ENCODE data around the gene LRCH1. TPM values are rescaled to one million over a fixed set of nuclear protein-coding genes. Genes with fewer than 3 reads are reported as not detected.
A peak's percentile ranks its signal among the peaks of the same experiment; 100 is the strongest.

The LRCH1 gene
- total RNA-seq, 1 donor from 2014 or later = 22.0 TPM

DNA sequence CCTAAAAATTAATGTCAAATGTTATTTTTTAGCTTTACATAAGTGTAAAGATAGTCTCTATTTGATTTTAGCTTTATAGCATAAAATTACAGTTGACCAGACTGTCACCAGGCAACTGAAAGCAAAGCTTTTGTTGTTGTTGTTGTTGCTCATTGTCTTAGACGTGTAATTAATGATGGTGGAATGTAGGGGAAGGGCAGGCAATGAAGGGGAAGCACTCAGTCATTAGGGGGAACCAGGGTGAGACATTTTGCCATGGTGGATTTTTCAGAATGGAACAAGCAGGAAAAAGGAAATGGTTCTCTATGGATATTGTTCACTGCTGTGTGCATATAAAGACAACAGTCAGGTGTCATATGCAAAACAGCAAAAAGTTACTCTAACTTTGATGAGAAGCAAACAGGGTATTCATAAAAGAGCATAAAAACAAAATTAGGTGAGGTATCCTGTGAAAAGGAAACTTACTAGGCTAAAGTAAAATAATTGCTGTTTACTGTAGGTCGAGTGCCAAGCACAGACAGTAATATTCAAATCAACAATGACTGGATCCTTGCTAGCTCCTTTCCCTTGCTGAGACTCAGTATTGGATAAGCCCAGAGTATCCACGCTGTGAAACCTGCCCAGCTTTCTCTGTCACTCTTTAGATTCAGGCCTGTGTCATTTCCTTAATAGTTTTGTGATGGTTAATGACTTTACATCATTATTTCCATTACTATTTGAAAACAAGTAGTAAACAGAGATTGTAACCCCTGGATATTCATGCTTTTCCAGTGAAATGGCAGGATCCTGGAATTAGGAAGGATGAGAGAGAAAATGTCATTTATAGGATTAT, 110.5 kb downstream of the LRCH1 start:
- peak; percentile 69 for DNase-seq (ENCODE audit: low read depth)

DNA sequence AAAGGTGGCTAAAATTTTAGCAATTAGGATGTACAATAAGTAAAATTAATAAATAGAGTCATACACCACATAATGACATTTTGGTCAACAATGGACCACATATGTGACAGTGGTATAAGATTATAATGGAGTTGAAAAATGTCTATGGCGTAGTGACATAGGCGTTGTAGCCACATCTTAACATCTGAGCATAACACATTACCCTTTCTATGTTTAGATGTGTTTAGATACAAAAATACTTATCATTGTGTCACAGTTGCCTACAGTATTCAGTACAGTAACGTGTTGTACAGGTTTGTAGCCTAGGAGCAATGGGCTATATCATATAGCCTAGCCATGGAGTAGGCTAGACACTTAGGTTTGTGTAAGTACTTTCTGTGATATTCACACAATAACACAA, 111.2 kb downstream of the LRCH1 start:
- DNase-seq (ENCODE audit: low read depth) = no peak

DNA sequence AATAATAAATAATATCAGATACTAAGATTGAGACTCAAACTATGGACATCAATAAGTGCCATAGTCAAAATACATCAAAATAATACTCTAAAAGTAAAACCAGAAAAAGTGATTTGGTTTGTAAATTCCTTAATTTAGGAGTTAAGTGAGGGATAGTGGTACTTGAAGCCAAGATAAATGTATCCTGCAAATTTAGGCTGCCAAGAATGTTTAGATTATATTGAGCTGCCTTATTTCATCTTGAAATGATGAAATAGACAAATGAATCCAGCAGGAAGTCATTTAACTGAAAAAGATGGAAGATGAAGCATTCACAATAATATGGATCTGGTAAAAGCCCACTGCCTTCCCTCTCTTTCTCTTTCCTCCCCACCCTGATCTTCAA, 112.3 kb downstream of the LRCH1 start:
- DNase-seq (ENCODE audit: low read depth) = no peak

DNA sequence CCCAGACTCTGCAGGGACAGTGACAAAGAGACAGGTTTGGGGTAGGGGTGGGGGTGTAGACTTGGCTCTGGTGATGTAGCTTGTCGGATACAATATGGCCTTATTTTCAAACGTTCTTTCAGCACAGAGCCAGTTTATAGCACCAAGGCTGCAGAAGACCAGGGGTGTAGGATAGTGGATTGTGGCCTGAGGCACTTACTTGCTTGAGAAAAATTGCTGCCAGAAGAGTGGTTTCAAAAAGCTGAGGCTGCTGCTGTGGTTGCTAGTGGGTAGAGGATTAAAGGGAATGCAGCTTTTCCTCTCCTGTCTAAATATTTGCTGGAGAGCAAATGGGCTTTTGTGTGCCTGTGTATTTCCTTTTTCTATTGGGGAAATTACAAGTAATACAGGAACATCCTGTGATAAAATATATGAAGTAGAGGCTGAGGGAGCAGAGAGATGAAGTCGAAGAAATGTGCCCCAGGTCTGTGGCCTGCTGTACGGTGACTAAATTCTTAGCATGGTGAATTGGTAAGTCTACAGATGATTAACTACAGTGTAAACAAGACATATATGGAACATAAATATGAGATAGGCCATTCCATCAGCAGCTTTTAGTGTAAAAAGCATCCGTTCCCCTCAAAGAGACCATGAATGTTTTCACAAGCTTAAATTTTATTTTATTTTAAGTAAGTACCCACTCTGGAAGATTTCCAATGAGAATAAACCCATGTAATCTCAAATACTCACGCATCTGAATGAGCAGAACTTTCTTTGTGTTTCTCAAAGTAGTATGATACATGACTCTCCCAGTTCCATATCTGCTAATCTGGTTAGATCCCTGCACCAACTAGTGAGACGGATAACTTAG, 112.9 kb downstream of the LRCH1 start:
- peak; percentile 59 for DNase-seq (ENCODE audit: low read depth)

DNA sequence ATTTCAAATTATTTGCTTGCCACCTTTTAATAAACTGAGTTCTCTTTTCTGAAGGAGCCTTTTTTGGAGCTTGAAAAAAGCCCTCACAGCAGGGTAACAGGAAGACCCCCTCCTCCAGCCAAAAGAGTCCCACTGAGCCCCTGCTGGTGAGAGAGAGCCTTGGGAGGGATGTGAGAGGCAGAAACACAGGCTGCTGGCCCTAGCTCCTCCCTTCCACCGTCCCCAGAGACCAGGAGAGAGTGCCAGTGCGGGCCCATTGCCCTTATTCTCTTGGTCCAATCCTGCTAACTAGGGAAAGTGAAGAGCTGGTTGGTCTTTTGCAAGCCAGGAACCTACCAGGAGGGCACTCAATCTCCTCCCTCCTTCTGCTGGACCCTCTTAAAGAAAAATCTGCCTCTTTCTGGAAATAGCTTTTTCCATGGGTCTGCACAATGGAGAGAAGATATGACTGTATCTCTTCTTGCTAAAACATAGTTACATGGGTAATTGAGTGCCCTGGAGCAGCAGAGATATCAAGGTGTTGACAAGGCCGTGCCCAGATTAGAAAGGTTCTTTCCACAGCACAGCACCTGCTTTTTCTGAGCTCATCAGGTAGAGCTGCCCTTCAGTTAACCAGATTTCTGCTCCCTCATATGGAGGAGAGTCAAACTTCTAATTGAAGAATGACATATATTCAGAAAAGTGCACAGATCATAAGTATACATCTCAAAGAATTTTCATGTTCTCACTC, 113.9 kb downstream of the LRCH1 start:
- no peak for DNase-seq (ENCODE audit: low read depth)

DNA sequence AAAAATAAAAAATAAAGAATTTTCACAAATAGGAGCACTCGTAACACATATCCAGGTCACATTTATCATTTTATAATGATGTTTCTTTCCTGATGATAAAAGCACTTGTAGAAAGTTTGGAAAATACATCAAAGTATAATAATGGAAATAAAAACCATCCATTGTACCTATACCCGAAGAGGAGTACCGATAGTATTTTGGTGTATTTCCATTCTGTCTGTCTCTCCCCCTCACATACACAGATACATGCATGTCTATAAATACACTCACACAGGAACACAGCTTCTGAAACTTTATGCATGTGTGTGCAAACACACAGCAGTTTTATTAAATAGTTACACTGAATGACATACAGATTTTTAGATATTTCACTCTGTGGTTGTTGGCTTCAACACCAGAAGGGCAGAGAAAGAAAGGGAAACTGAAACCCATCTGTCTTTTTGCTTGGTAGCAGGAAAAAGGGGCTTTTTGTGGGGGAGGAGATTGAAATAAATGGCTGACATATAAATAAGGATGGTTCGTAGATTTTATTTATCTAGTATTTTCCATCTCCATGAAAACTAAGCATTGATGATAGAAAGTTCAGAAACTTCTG, 114.8 kb downstream of the LRCH1 start:
- no peak for DNase-seq (ENCODE audit: low read depth)

DNA sequence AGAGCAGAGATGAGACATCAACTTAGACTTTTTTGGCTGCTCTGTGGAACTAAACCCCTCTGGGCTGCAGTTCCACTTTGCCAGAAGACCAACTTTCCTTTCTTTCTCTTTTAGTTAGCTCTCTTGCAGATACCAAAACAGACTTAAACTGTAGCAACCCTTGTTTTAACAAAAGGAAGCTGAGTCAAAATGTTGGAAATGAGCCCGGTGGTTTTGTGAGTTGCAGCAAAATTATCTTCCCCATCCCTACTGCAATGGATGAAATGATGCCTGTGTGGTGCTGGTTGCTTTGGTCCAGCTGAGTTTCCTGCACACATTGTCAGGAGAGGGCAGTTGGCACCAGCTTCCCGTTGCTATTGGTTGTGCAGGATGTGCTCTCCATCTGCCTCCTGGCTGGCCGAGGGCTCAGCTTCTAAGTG, 115.3 kb downstream of the LRCH1 start:
- DNase-seq (ENCODE audit: low read depth) = peak; percentile 51

DNA sequence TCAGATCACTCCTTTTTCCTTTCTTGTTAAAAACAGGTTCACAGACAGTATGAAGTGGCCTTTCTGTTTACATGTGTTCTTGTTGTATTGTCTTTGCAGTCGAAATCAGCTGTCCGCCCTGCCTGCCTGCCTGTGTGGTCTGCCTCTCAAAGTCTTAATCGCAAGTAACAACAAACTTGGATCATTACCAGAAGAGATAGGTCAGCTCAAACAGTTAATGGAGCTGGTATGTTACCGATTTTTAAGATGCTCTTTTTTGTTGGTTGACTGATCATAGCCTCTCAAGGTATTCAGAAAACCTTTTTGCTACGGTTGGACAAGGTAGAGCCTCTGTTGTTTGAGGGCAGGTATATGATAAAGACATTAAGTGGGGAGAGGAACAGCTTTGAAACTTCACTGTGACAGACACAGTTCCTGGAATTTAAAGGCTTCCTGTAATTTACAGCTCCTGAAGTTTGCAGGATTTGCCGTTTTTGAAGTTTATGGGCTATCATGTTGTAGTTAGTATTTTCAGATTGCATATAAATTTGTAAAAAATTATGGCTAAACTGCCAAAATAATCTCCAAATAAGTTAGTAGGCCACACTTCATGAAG, 116.1 kb downstream of the LRCH1 start:
- DNase-seq (ENCODE audit: low read depth) = no peak

DNA sequence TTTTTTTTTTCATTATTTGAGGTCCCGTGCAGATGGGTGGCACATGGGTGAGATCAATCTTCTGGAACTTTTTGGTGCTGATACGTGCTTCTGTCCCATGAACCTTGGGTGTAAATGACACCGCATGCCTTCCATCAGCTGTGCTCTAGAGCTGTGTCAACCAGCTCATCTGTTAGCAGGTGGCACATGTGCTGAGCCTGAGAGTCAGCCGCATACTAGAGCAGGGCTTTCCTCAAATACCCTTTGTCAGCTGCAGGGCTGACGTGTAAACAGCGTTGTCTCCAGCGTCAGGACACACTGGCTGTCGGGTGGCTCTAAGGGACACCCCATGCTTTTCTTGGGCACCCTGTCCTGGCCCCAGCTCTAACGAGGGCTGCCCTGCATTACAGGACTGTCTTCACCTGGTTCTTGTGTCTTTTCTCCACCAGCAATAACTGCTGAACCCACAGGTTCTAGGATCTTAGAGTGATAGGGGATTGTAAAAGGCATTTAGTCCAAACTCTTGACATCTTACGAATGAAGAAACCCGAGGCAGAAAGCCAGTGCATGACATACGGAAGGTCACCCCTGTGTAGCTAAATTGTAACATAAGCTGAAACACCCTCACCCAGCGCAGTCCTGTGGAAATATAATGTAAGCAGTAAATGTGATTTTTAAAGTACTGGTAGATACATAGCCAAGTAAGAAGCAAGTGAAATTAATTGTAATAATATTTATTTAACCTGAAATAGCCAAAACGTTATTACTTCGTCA, 119.5 kb downstream of the LRCH1 start:
- no peak for DNase-seq (ENCODE audit: low read depth)

DNA sequence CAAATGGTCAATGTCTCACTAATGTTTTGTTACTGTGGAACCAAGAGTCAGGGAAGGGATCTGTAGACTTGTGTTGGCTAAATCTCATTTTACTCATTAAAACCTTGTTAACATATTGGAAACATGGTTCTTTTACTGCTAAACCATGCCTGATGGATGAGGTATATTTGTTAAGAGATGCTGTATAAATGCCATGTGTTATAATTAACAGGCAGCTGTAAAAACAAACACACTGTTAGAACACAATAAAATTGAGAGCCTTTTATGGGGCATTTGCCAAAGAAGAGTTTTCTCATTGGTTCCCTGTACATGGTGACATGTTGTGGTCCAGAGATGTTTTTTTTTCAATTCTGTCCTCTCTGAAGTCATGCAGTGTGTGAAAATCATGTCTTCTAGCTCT, 122.0 kb downstream of the LRCH1 start:
- no peak for DNase-seq (ENCODE audit: low read depth)

DNA sequence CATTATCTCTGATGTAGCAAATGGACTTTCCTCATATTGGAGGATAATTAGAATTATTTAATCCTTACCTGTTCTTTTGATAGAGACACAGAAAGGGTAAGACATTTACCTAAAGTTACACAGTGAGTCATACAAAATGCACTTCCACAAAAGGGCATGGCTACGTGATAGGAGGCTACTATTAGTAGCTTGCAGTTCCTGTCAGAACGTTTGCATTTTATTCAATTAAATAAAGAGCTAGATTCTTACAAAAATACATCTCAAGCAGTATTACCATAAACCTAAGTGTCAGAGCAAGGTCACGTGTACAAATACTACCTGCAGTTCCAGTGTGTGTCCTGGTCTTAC, 123.4 kb downstream of the LRCH1 start:
- no peak for DNase-seq (ENCODE audit: low read depth)

DNA sequence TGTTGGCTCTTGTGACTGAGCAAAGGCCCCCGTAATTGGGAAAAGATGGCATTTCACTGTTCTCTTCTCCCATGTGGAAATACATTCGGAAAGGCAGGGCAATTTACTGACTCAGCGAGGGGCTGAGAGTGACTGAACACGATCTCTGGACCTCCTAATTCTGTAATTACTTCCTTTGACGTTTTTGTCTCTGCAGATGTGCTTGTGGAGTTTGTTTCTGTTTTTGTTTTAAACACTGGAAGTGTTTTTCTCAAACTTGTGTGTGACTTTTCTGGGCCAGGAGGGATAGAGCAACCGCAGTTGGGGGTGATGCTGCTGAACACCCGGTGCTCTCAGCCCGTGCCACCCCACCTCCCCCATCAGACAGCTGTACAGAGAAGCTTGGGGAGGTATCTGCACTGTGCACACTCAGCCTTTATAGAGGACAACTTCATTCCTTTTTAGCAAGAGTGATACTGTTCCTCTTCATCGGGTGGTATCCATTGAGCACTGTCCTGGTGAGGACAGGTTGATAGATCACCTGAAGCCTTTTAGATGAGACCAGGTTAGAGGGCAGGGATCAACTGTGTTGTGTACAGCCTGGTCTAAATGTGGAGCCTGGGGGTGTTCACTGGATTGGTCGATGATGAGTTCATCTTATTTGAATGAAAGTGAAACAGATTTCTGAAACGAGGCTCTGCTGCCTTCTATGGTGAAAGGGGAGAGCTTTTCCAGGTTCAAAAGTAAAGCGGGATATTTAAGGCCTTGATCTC, 126.6 kb downstream of the LRCH1 start:
- peak; percentile 73 for DNase-seq (ENCODE audit: low read depth)

DNA sequence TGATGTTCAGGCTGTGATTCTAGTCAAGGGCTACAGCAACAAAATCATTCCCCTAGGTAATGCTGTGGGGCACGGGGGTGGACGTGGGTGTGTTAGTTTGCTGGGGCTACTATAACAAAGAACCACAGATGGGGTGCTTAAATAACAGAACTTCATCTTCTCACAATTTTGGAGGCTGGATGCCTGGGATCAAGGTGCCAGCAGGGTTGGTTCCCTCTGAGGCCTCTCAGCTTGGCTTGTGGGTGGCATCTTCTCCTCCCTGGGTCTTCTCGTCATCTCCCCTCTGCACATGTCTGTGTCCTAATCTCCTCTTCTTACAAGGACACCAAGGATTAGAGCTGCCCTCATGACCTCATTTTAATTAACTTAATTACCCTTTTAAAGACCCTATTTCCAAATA, 129.0 kb downstream of the LRCH1 start:
- DNase-seq (ENCODE audit: low read depth) = no peak

DNA sequence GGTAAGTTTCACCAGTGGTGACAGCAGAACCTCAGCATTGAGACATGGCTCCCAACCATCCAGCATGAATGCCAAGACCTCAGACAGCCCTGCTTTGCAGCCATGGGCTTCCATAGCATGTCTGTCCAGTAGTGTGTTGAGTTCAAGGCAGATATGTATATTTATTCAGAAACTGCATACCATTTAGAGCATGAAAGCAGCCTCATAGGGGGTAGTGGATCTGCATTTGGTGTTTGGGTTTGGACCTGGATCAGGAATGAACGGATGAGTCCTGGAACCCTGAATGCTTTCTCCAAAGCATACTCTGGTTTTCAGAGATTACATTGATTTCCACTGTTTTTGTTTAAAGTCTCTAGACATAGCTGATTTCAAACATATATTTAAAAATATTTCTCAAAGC, 129.7 kb downstream of the LRCH1 start:
- DNase-seq (ENCODE audit: low read depth) = no peak

DNA sequence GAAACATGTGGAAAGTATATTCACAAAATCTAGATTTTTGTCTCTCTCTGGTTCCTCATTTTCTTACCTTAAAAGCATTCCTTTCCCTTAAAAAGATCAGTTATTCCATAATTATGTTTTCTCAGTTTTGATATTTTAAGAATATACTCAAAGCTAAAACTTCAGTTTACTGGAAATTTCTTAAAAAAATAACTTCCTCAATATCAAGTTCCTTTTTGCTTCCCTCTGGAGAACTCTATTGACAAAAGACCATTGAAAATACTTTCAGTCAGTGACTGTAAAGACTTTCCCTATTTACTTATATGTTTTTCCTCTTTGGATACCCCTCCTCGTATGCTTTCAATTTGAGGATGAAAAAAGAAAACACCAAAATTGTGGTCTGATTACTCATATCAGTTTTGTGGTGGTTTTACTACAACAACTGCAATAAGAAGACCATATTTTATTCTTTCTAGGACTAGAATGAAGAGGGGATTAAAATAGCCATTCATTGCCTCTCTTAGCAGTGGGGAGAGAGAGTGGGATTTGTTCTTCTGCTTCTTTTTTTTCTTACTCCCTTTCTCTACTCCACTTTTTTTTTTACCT, 130.8 kb downstream of the LRCH1 start:
- no peak for DNase-seq (ENCODE audit: low read depth)

DNA sequence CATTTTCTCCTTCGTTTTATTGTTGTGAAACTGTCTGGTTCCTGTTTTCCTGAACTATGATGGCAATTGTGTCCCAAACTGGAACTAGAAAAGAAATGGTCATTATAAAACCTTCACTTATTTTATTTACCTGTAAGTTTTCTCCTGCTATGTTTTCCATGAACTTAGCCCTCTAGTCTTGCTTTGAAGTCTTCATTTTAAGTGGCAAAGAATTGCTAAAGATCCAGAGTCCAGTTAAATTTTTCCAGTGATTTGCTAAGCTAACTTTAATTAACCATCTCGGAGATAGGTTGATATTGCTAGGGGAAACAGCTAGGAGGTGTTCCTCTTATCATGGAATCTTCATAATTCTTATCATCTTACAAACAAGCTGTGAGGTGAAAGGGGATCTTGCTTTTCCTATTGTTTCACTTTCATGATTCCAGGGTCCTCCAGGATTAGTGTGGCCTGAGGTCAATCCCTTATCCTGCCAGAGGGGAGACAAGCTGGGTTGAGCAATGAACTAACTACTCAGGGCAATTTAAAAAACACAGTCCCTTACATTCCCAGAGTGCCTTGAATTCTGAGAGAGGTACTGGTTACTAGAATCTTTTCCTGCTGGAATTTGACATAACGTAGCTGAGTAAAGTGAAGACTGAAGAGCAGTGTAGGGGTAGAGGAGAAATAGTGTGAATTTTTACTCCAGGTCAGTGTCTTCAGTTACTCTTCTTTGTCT, 131.5 kb downstream of the LRCH1 start:
- peak; percentile 67 for DNase-seq (ENCODE audit: low read depth)

DNA sequence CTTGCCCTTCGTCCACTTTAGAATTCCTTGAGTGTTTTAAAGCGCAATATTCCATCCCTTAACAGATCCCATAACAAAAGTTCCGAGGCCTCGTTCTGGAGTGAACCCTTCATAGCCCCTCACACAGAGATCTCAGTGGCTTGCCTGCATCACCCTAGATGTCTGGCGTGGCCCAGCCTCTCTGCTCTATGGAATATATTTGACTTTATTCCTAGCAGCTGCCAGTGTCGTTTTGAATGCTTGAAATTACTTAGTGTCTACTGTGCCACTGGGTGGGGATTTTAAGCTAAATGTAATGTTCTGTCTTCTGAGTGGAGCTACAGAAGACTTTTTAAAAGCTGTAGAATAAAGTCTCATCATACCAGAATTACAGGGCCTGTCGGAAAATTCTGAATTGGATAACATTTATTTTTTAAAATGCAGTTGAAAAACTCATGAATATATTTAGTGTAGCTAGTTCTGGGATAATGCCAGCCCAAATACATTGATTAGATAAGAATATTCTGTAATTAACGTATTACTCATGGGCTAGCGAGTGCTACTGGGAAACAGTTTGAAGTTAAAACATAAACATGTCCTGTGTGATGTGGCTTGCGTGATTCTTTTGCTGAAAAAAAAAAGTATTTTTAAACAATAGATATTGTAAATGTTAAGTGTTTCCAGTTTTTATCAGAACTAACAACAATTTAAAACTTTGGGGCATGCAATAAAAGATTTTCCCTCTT, 132.2 kb downstream of the LRCH1 start:
- no peak for DNase-seq (ENCODE audit: low read depth)

DNA sequence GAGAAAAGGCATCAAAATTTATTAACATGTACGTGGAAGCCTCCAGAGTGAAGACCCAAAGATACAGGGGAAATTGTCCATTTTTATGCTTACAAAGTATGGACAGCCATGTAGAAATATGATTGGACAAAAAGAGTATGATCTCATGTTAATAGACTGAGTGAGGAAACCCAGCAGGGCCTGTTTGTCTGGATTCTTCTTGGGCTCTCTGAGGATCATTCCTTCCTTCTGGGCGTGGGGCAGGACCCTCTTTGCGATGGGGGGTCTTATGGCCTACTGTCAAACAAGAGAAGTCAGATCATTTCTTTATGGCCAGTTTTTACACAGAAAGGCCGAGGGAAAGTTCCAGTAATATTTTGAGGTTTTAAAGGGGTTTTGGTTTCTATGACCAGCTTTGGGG, 133.2 kb downstream of the LRCH1 start:
- no peak for DNase-seq (ENCODE audit: low read depth)
